Parathyroid adenoma (tissue), 2 donors: Measurements from ENCODE around the gene PRPF40B.

Experiments
- H2AFZ ChIP-seq: fragments of 300-600 bp; sonication (generic); one replicate; pipeline ENCODE4 v1.7.0; 2017; ENCODE audit warnings: antibody characterized with exemption, mild to moderate bottlenecking
- H3K27ac ChIP-seq: fragments of 300-600 bp; sonication (generic); one replicate; pipeline ENCODE4 v1.7.0; 2017
- H3K27me3 ChIP-seq: fragments of 300-600 bp; sonication (generic); one replicate; pipeline ENCODE4 v1.7.0; 2017; ENCODE audit warnings: low read length; ENCODE audit not compliant: control insufficient read depth, insufficient read depth
- H3K36me3 ChIP-seq: fragments of 300-600 bp; sonication (generic); one replicate; pipeline ENCODE4 v1.7.0; 2017; ENCODE audit warnings: low read length; ENCODE audit not compliant: control insufficient read depth, insufficient read depth
- H3K4me1 ChIP-seq: fragments of 300-600 bp; sonication (generic); one replicate; pipeline ENCODE4 v1.7.0; 2017; ENCODE audit warnings: control low read depth
- H3K4me2 ChIP-seq: fragments of 300-600 bp; sonication (generic); one replicate; pipeline ENCODE4 v1.7.0; 2017; ENCODE audit warnings: low read length
- H3K4me3 ChIP-seq: fragments of 300-600 bp; sonication (generic); one replicate; pipeline ENCODE4 v1.7.0; 2017; ENCODE audit warnings: low read depth, low read length
- H3K79me2 ChIP-seq: fragments of 300-600 bp; sonication (generic); one replicate; pipeline ENCODE4 v1.7.0; 2017; ENCODE audit warnings: control low read depth
- H3K9ac ChIP-seq: fragments of 300-600 bp; sonication (generic); one replicate; pipeline ENCODE4 v1.7.0; 2017; ENCODE audit warnings: mild to moderate bottlenecking
- H3K9me3 ChIP-seq: fragments of 300-600 bp; sonication (generic); one replicate; pipeline ENCODE4 v1.7.0; 2017; ENCODE audit warnings: low read length; ENCODE audit not compliant: control insufficient read depth
- TF ChIP-seq, protein P1 (sequence below): fragments of 300-600 bp; sonication (generic); IDR thresholded peaks from one replicate; pipeline ENCODE4 v1.7.0; 2017; ENCODE audit warnings: antibody characterized with exemption, mild to moderate bottlenecking
- donor health status: primary hyperparathyroidism.

The PRPF40B gene

DNA sequence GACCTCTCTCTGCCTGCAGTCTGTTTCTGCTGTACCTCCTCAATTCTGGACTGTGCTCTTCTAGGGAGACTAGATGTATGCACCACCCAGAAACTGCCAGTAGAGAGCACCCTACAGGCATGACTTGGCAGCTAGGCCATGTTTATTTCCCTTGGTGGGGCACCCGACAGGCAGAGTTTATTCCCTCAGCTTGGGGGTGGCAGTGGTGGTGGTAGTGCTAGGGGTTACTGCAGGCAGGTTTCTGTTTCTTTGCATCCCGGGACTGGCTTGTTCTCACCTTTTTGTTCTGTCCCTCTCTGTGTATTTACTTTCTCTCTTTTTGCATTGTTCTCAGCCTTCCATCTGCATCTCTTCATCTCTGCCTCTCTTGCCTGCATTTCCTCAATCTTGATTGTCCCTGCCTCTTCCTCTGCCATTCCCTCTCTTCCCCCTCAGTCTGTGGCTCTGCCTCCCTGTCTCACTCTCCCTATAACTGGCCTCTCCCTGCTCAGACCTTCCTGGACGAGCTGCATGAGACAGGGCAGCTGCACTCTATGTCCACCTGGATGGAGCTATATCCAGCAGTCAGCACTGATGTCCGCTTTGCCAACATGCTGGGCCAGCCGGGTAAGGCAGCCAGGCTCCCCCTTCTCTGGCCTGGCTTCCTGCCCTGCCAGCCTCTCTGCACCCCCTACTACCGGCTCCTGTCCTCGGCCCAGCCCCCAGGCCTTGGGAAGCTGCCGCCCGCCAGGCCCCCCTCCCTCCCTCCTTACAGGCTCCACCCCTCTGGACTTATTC lies 13.8 kb downstream of the PRPF40B start:
- Histone ChIP-seq H3K9ac (no peak overlapping the region), H3K27me3 (no peaks in the 10 kb centered on the region), H3K9me3 (no peaks in the 10 kb centered on the region), H3K36me3 (no peaks in the 10 kb centered on the region), H3K4me3 (no peak overlapping the region), H3K79me2 (peaks cover 2% of the 10 kb centered on the region), H3K4me2 (no peak overlapping the region), H2AFZ (no peak overlapping the region), H3K4me1 (no peaks in the 10 kb centered on the region), H3K27ac (no peak overlapping the region)
- TF ChIP-seq, protein P1, sequence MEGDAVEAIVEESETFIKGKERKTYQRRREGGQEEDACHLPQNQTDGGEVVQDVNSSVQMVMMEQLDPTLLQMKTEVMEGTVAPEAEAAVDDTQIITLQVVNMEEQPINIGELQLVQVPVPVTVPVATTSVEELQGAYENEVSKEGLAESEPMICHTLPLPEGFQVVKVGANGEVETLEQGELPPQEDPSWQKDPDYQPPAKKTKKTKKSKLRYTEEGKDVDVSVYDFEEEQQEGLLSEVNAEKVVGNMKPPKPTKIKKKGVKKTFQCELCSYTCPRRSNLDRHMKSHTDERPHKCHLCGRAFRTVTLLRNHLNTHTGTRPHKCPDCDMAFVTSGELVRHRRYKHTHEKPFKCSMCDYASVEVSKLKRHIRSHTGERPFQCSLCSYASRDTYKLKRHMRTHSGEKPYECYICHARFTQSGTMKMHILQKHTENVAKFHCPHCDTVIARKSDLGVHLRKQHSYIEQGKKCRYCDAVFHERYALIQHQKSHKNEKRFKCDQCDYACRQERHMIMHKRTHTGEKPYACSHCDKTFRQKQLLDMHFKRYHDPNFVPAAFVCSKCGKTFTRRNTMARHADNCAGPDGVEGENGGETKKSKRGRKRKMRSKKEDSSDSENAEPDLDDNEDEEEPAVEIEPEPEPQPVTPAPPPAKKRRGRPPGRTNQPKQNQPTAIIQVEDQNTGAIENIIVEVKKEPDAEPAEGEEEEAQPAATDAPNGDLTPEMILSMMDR, result peak; percentile 45

DNA sequence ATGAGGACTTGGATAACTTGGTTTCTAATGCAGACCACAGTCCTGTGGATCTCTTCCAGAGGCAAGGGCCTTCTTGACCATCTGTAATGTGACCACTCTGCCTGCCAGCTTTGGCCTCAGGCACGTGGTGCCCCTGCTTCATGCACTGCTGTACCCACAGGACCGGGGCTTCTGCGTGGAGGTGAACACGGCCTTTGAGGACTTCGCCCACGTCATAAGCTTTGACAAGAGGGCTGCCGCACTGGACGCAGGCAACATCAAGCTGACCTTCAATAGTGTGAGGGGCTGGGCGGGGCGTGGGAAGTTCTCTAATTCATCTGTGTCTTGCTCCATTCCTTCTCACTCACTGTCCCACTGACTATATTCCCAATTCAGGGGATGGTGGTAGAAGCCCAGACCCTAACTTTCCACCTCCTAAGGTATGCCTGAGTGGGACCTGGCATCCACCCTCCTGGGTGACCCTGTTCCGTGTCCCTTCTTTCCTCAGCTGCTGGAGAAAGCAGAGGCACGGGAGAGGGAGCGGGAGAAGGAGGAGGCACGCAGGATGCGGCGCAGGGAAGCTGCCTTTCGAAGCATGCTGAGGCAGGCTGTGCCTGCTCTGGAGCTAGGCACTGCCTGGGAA lies 18.5 kb downstream of the PRPF40B start:
- Histone ChIP-seq H3K4me3 (no peak overlapping the region), H3K27ac (no peak overlapping the region), H3K79me2 (no peaks in the 10 kb centered on the region), H3K4me2 (no peak overlapping the region), H3K9ac (no peak overlapping the region), H3K9me3 (no peaks in the 10 kb centered on the region), H3K4me1 (peaks cover 3% of the 10 kb centered on the region), H3K36me3 (no peaks in the 10 kb centered on the region), H2AFZ (no peak overlapping the region), H3K27me3 (no peaks in the 10 kb centered on the region)
- TF ChIP-seq, protein P1, result no peak

DNA sequence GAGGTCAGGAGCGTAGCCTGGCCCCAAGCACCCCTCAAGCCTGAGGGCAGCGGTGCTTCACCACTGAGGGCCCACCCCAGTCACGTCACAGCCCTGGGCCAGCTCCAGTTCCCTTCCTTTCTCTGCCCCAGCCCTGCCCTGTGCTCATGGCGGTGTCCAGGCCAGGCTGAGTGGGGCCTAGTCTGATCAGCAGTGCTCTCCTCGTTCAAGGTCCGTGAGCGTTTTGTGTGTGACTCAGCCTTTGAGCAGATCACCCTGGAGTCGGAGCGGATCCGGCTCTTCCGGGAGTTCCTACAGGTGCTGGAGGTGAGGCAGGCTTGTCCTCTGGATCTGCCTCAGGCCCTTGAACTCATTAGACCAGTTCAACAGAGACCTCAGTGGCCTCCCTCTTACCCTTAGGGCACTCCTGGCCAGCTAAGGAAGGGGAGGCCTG lies 19.0 kb downstream of the PRPF40B start:
- Histone ChIP-seq H3K9ac (no peak overlapping the region), H3K36me3 (no peaks in the 10 kb centered on the region), H2AFZ (no peak overlapping the region), H3K4me2 (no peak overlapping the region), H3K27me3 (no peaks in the 10 kb centered on the region), H3K4me1 (peaks cover 3% of the 10 kb centered on the region), H3K4me3 (no peak overlapping the region), H3K79me2 (no peaks in the 10 kb centered on the region), H3K27ac (no peak overlapping the region), H3K9me3 (no peaks in the 10 kb centered on the region)
- TF ChIP-seq, protein P1, result no peak

DNA sequence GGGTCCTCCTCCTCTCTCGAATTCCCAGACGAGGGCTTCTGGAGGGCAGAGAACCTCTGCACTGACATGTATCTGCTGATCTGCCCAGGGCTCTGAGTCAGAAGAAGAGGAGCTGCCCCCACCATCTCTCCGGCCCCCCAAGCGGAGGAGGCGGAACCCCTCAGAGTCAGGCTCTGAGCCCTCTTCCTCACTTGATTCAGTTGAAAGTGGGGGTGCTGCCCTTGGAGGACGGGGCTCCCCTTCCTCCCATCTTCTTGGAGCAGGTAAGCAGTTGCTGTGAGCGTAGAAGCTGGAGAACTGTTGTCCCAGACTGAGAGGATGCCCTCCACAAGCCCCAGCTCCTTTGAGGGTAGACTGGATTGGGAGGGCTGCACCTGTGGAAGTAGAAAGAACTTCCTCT lies 19.8 kb downstream of the PRPF40B start:
- no peaks in the 10 kb centered on the region for H3K79me2 ChIP-seq
- H3K4me2 ChIP-seq, result no peak overlapping the region
- no peaks in the 10 kb centered on the region for H3K9me3 ChIP-seq
- H3K27me3 ChIP-seq, result no peaks in the 10 kb centered on the region
- H3K4me1 ChIP-seq, result peaks cover 3% of the 10 kb centered on the region
- H3K27ac ChIP-seq, result no peak overlapping the region
- TF ChIP-seq, protein P1, result no peak
- no peak overlapping the region for H3K4me3 ChIP-seq
- no peaks in the 10 kb centered on the region for H3K36me3 ChIP-seq
- H3K9ac ChIP-seq, result no peak overlapping the region
- H2AFZ ChIP-seq, result no peak overlapping the region
